ENCODE data around the gene PLSCR3. TPM values are rescaled to one million over a fixed set of nuclear protein-coding genes. Genes with fewer than 3 reads are reported as not detected.

The PLSCR3 gene
- total RNA-seq, 1 donor from 2014 or later: 16.1 TPM

- intact Hi-C loops (cut with micrococcal nuclease): no loop called here
- DNase-seq (no peak), ATAC-seq (no peak)
Observed at GRCh38 chr17:7408252-7408727, 14.0 kb upstream of the PLSCR3 start.

GRCh38 chr17:7407485-7408251 is 13.3 kb upstream of the PLSCR3 start, which contains the start of gene NLGN2:
Gene NLGN2, plus strand, starts transcription at chr17:7407845. Its CDS starts 411 bp downstream, at chr17:7408256.
- ATAC-seq: no peak
- DNase-seq: no peak
- intact Hi-C loops (cut with micrococcal nuclease): no loop called here

GRCh38 chr17:7407082-7407481 is 12.8 kb upstream of the PLSCR3 start:
- no peak for DNase-seq
- ATAC-seq: no peak
- intact Hi-C loops (cut with micrococcal nuclease): no loop called here

DNA sequence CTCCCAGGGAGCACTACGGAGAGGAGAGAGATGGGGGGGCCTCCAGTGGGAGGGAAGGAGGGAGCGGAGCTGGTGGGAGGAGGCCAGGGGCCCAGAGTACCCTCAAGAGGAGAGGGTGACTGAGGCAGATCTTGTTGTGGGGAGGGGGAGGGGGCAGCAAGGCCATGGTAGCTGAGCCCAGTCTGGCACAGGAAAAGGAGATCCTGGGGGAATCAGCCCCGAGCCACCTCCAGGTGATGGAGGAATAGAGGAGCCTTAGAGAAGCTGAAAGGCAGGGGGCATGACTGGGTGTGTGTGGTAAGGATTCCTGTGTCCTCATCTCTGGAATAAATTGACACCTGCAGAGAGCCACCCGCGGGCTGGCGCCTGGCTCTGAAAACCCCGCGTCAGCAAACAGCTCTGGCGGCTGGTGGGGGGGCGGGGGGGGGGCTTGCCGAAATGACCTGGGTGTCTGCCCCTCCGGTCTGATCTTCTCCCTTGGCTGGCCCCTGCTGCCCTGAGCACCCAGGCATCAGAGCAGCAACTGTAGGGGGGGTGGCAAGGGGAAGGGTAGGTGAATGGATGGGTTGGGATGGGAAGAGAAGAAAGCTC is 12.0 kb upstream of the PLSCR3 start:
- ATAC-seq: no peak
- intact Hi-C loops (cut with micrococcal nuclease): no loop called here
- DNase-seq: no peak

GRCh38 chr17:7405350-7406234 is 11.3 kb upstream of the PLSCR3 start:
- DNase-seq (peak; percentile 48), ATAC-seq (no peak)
- intact Hi-C loops (cut with micrococcal nuclease): no loop called here

- intact Hi-C loops (cut with micrococcal nuclease): no loop called here
- ATAC-seq (peak; percentile 57), DNase-seq (peak; percentile 85)
Observed at GRCh38 chr17:7404737-7405349, 10.5 kb upstream of the PLSCR3 start.

DNA sequence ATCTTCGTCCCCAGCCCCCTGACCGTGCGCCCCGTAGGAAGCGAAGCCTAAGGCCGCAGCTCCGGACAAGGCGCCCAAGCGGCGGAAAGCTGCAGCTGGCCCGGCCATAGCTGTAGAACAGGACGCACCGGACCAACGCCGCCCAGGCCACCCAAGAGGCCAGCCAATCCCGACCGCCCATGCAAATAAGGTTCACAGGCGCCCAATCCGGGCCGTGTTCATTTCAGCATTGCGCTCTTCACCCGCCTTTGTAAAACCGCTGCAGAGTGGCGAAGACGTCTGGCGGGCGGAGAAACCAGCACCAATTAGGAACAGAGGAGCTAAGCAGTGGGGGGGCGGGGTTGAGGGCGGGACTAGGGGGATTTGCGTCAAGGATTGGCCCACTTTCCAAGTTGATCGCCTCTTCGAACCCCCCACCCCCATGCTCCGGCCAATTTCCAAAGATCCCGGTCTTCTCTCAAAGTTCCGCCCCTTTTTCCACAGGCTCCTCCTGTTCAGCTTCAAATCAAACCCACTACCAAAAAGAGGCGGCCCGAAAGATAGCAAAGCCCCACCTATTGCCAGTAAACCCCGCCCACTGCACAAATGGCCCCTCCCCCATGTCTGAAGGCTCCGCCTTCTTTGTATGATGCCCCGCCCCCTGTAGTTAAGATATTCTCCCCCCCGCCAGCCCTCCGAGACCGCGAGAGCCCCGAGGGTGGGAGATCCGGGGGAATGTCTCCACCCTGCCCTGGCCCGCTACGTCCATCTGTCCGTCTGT is 9.8 kb upstream of the PLSCR3 start, which contains the start of gene TMEM256:
TMEM256 (minus strand) TSS at position 121 of the 760 bp plus-strand sequence; CDS start at position 108, 13 bp downstream.
- ATAC-seq: peak; percentile 94
- intact Hi-C loops (cut with micrococcal nuclease): no loop called here
- DNase-seq: peak; percentile 98

GRCh38 chr17:7403727-7403976 is 9.3 kb upstream of the PLSCR3 start:
- intact Hi-C loops (cut with micrococcal nuclease): no loop called here
- DNase-seq: no peak
- ATAC-seq: peak; percentile 61

GRCh38 chr17:7403043-7403726 is 8.9 kb upstream of the PLSCR3 start:
- DNase-seq (peak; percentile 80), ATAC-seq (peak; percentile 21)
- intact Hi-C loops (cut with micrococcal nuclease): no loop called here

- no peak for DNase-seq
- intact Hi-C loops (cut with micrococcal nuclease): no loop called here
- ATAC-seq: no peak
Observed at GRCh38 chr17:7398612-7399011, 4.3 kb upstream of the PLSCR3 start.

DNA sequence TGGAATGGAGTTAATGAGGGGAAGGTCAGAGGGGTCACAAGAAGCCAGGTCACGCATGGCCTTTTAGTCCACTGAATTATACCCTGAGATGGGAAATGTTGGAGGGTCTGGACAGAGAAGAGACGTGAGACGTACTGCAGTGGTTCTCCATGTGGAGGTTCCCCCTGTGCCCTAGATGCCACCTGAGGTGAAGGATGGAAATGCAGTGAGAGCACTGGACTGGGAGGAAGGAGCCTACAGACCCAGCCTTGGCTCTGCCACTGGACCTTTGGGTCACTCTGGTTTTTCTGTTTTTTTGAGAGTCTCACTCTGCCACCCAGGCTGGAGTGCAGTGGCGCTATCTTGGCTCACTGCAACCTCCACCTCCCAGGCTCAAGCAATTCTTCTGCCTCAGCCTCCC is 1.8 kb upstream of the PLSCR3 start:
- DNase-seq (no peak), ATAC-seq (no peak)
- intact Hi-C loops (cut with micrococcal nuclease): no loop called here

- DNase-seq (no peak), ATAC-seq (peak; percentile 21)
- intact Hi-C loops (cut with micrococcal nuclease): no loop called here
Observed at GRCh38 chr17:7393613-7394451, 493 bp downstream of the PLSCR3 start.

DNA sequence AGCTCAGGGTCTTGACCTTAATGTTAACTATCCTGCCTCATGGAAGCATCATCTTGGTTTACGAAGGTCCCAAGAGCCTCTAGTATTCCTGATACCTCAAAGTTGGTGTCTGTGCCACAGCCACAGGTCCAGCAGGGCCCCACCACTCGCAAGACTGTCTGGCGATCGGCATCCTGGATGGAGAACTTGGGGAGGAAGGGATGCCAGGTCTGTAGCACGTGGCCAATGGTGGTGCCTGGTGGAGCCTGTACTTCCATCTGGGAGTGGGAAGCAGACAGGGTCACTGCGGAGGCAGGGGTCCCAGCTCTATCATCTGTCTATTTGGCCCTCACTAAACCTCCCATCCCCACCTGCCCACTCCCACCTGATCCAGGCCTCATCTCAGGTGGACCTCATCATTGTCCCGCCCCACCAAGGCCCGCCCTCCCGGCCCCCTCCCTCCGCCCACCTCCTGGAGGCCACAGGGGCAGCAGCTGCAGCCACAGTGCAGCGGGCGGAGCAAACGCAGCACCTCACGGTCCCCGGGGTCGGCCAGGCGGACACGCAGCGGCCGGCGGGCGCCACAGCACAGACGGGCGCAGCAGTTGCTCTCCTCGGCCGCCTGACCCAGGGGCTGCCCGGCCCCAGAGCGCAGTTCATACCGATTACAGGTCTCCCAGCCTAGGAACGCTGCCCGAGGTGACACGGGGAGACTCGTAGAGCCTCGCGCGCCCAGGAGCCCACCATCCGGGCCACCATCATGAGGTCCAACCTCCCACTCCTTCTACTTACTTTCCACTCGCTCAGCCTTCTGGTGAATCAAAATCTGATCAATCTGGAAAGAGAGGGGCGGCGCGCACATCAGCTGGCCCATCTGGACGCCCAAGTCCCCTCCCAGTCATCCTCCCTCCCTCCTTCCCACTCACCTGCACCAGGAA is 1.4 kb downstream of the PLSCR3 start:
- intact Hi-C loops (cut with micrococcal nuclease): no loop called here
- DNase-seq: no peak
- no peak for ATAC-seq

- ATAC-seq (no peak), DNase-seq (no peak)
- intact Hi-C loops (cut with micrococcal nuclease): no loop called here
Observed at GRCh38 chr17:7391307-7391706, 3.0 kb downstream of the PLSCR3 start.

GRCh38 chr17:7389924-7390910 is 4.1 kb downstream of the PLSCR3 start:
- no peak for ATAC-seq
- intact Hi-C loops (cut with micrococcal nuclease): no loop called here
- DNase-seq: no peak

Data from left ventricle myocardium superior (tissue), 1 donor.